Lower leg skin (tissue), 4 donors: Measurements from ENCODE around the gene DLG3. TPM values are rescaled to one million over a fixed set of nuclear protein-coding genes. Genes with fewer than 3 reads are reported as not detected.
A peak's percentile ranks its signal among the peaks of the same experiment; 100 is the strongest.

Experiments
- DNase-seq, 2 donors: peaks; one replicate each; pipeline ENCODE4 v3.0.0-alpha.2; 2019; ENCODE audit warnings: low spot score in 2 of 2
- H3K4me3 ChIP-seq: fragments of 200-600 bp; sonication (generic); 2 replicates; pipeline ENCODE4 v1.5.1; 2017; ENCODE audit warnings: mild to moderate bottlenecking, low read depth; ENCODE audit not compliant: poor library complexity, severe bottlenecking
- CTCF ChIP-seq, 3 donors: fragments of 450-650 bp; IDR thresholded peaks; one replicate each; pipeline ENCODE4 v1.5.1; 2016; ENCODE audit warnings: antibody characterized with exemption in 3 of 3, mild to moderate bottlenecking in 3 of 3, moderate library complexity in 2 of 3
- POLR2A ChIP-seq, 2 donors: fragments of 450-650 bp; IDR thresholded peaks; one replicate each; pipeline ENCODE4 v1.6.1; 2016 to 2017; ENCODE audit warnings: antibody characterized with exemption in 2 of 2, mild to moderate bottlenecking in 1 of 2, moderate library complexity in 1 of 2
- WGBS, 2 donors: methylation state at CpG; one replicate each; pipeline ENCODE4 v1.1.5; 2018; 5-methylcytosine and 5-hydroxymethylcytosine counted together
- intact Hi-C: fragments of 100-400 bp; cut with DNase I; formaldehyde crosslinking; loops from one replicate; pipeline ENCODE4 v1.15.0; 2023; ENCODE audit warnings: low total_unique reads
- total RNA-seq, 4 donors: library from RNA; depleted of rRNA; stranded (reverse); fragments of >200 nt; gene quantifications; one replicate each; pipeline ENCODE4 v1.1.0, GENCODE V29; 2016

Gene DLG3
- total RNA-seq, 4 donors from 2014 or later = 26.1 to 40.2 (median 35.9) TPM

GRCh38 chrX:70527610-70528345 is 83.1 kb downstream of the DLG3 start:
- no peak overlapping the region for H3K4me3 ChIP-seq
- intact Hi-C loops = no loop called here
- WGBS, 2 donors = 61 to 80% methylated on average over 3 of the region's 3 CpGs
- no peak for TF ChIP-seq POLR2A (IDR thresholded peaks at IDR 0.05)
- TF ChIP-seq CTCF (IDR thresholded peaks at IDR 0.05) = no peak
- no peak for DNase-seq

GRCh38 chrX:70535198-70535597 is 90.6 kb downstream of the DLG3 start:
- no peak for DNase-seq
- WGBS, 2 donors = 40 to 83% methylated on average over 1 of the region's 1 CpG
- no peak for TF ChIP-seq CTCF (IDR thresholded peaks at IDR 0.05)
- intact Hi-C loops = no loop called here
- H3K4me3 ChIP-seq = no peak overlapping the region

GRCh38 chrX:70549429-70549828 is 104.8 kb downstream of the DLG3 start:
- intact Hi-C loops = no loop called here
- WGBS, 2 donors = 66 to 70% methylated on average over 3 of the region's 3 CpGs
- no peak overlapping the region for H3K4me3 ChIP-seq
- TF ChIP-seq CTCF (IDR thresholded peaks at IDR 0.05) (no peak), POLR2A (IDR thresholded peaks at IDR 0.05) (no peak)
- peak in 1 of 2 donors; percentile 66 for DNase-seq

GRCh38 chrX:70552130-70552704 is 107.6 kb downstream of the DLG3 start:
- 43 to 52% methylated on average over 7 of the region's 7 CpGs for WGBS, 2 donors
- intact Hi-C loops = no loop called here
- H3K4me3 ChIP-seq = no peak overlapping the region
- DNase-seq = no peak
- TF ChIP-seq CTCF (IDR thresholded peaks at IDR 0.05) (no peak), POLR2A (IDR thresholded peaks at IDR 0.05) (no peak)

- TF ChIP-seq POLR2A (IDR thresholded peaks at IDR 0.05) (no peak), CTCF (IDR thresholded peaks at IDR 0.05) (no peak)
- H3K4me3 ChIP-seq = no peak overlapping the region
- intact Hi-C loops = no loop called here
- no peak for DNase-seq
- WGBS, 2 donors = 67 to 100% methylated on average over 1 of the region's 1 CpG
These were observed 108.9 kb downstream of the DLG3 start for GRCh38 chrX:70553516-70553915.
